ENCODE data around the gene PALD1. TPM values are rescaled to one million over a fixed set of nuclear protein-coding genes. Genes with fewer than 3 reads are reported as not detected.

Gene PALD1
- total RNA-seq, 1 experiment from 2014 or later, result 33.1 TPM

GRCh38 chr10:70441161-70441894 lies 37.2 kb upstream of the PALD1 start, which contains the start of gene NODAL:
Gene NODAL (minus strand): TSS chr10:70441681. CDS start chr10:70441667, 14 bp downstream.
- H3K27me3 ChIP-seq (ENCODE audit: insufficient read depth, low read length), result no peaks in the 10 kb centered on the region
- peaks cover 0 to 6% of the 10 kb centered on the region in 2 experiments; a peak in 1 of 4 replicates for H3K4me1 ChIP-seq (ENCODE audit: control insufficient read depth in 1 of 2, insufficient read depth in 2 of 2, low read length in 2 of 2)
- RAD21 ChIA-PET (ENCODE audit: low non-redundant PET in 1 of 2, low total read pairs in 2 of 2, uncharacterized antibody in 2 of 2, unreplicated experiment in 2 of 2), result no interaction called here
- H3K9me2 ChIP-seq (ENCODE audit: insufficient read depth), result no peaks in the 10 kb centered on the region
- ATAC-seq, result no peak
- no peak for DNase-seq (ENCODE audit: low read depth, low spot score)
- H2AFZ ChIP-seq (ENCODE audit: low read depth, low read length, poor library complexity, severe bottlenecking), result no peak within 1 kb of the TSS
- no peak within 1 kb of the TSS for H3K9ac ChIP-seq (ENCODE audit: low read length)
- H3K4me3 ChIP-seq (replicated peaks in 1 of 2; ENCODE audit: low read depth in 1 of 2, low read length in 2 of 2), result no peak within 1 kb of the TSS
- intact Hi-C loops (cut with micrococcal nuclease), result no loop called here
- TF ChIP-seq ZNF274 (IDR thresholded peaks at IDR 0.05; ENCODE audit: low read depth, low read length) (no peak), EGR1 (IDR thresholded peaks at IDR 0.05; ENCODE audit: low read depth) (no peak), RAD21 (IDR thresholded peaks at IDR 0.05; ENCODE audit: low read depth) (no peak), TCF7L2 (IDR thresholded peaks at IDR 0.05; ENCODE audit: borderline replicate concordance, extremely low read depth, insufficient read depth, insufficient read length) (no peak), SRF (IDR thresholded peaks at IDR 0.05; ENCODE audit: low read depth) (no peak), CBX3 (IDR thresholded peaks at IDR 0.05; ENCODE audit: low read depth) (no peak), SP1 (IDR thresholded peaks at IDR 0.05; ENCODE audit: low read depth) (no peak), ZFX (IDR thresholded peaks at IDR 0.05) (no peak), CEBPB (IDR thresholded peaks at IDR 0.05; ENCODE audit: low read depth) (no peak), ELF1 (IDR thresholded peaks at IDR 0.05; ENCODE audit: borderline replicate concordance, low read depth) (no peak), POLR2A (IDR thresholded peaks at IDR 0.05; ENCODE audit: borderline replicate concordance, extremely low read depth, insufficient read depth, insufficient read length) (no peak), FOSL1 (IDR thresholded peaks at IDR 0.05; ENCODE audit: low read depth) (no peak), EZH2 (IDR thresholded peaks at IDR 0.05) (no peak), CTCF (IDR thresholded peaks at IDR 0.05 in 2 of 3, conservative IDR thresholded peaks at IDR 0.05 in 1 of 3; ENCODE audit: borderline replicate concordance in 1 of 3, insufficient read depth in 1 of 3, low read depth in 2 of 3, low read length in 2 of 3) (no peak)
- no peak within 1 kb of the TSS for H3K27ac ChIP-seq (ENCODE audit: low read depth, low read length)
- CTCF ChIA-PET, result no interaction called here
- no peaks in the 10 kb centered on the region for H4K20me1 ChIP-seq (ENCODE audit: insufficient read depth)
- no peaks in the 10 kb centered on the region for H3K79me2 ChIP-seq (ENCODE audit: insufficient read depth, low read length)
- POLR2A ChIA-PET, result no interaction called here
- no peak within 1 kb of the TSS for H3K4me2 ChIP-seq (ENCODE audit: low read length)
- BruUV-seq (replicated peaks), result no TSS peak
- H3K9me3 ChIP-seq (ENCODE audit: control insufficient read depth in 1 of 2, insufficient read depth in 1 of 2, low read depth in 1 of 2, low read length in 2 of 2), result no peaks in the 10 kb centered on the region
- no peaks in the 10 kb centered on the region for H3K36me3 ChIP-seq (ENCODE audit: control insufficient read depth in 1 of 2, insufficient read depth in 2 of 2, low read length in 2 of 2)

Data from HCT116 (cell line).